Heart left ventricle (tissue), 16 donors: Measurements from ENCODE around the gene NFATC2. TPM values are rescaled to one million over a fixed set of nuclear protein-coding genes. Genes with fewer than 3 reads are reported as not detected.

Experiments used
- ATAC-seq, 4 donors: fragments of 200-7000 bp; cut with Tn5 transposase; one replicate each; pipeline ENCODE4 v1.9.1; 2020 to 2022; ENCODE audit warnings: moderate library complexity in 4 of 4, mild to moderate bottlenecking in 3 of 4, moderate number of reproducible peaks in 1 of 4
- DNase-seq, 5 donors: peaks; one replicate each; pipeline ENCODE4 v3.0.0-alpha.2; 2020
- H3K27ac ChIP-seq, 12 donors: fragments of 200-600 bp; sonication (generic) in 4 of 12; one replicate each; pipeline versions ENCODE4 v1.5.0 to v1.8.0; 2016 to 2022; ENCODE audit warnings: mild to moderate bottlenecking in 2 of 12
- H3K27me3 ChIP-seq, 9 donors: fragments of 200-600 bp; sonication (generic) in 2 of 9; one replicate each; pipeline versions ENCODE4 v1.5.1 to v1.8.0; 2016 to 2022; ENCODE audit warnings: mild to moderate bottlenecking in 3 of 9
- H3K36me3 ChIP-seq, 9 donors: fragments of 200-600 bp; sonication (generic) in 2 of 9; one replicate each; pipeline versions ENCODE4 v1.5.0 to v1.8.0; 2018 to 2022; ENCODE audit warnings: mild to moderate bottlenecking in 2 of 9
- H3K4me1 ChIP-seq, 12 donors: fragments of 200-600 bp; sonication (generic) in 4 of 12; one replicate each; pipeline versions ENCODE4 v1.5.0 to v1.8.0; 2016 to 2022; ENCODE audit warnings: mild to moderate bottlenecking in 3 of 12
- H3K4me3 ChIP-seq, 12 donors: fragments of 200-600 bp; sonication (generic) in 4 of 12; one replicate each; pipeline versions ENCODE4 v1.5.0 to v1.8.0; 2017 to 2022; ENCODE audit warnings: mild to moderate bottlenecking in 9 of 12, moderate library complexity in 4 of 12
- H3K9me3 ChIP-seq, 12 donors: fragments of 200-600 bp; sonication (generic) in 4 of 12; one replicate each; pipeline versions ENCODE4 v1.5.0 to v1.8.0; 2016 to 2022; ENCODE audit warnings: mild to moderate bottlenecking in 1 of 12
- CTCF ChIP-seq, 12 donors: fragments of 200-600 bp; sonication (generic) in 4 of 12; IDR thresholded peaks; one replicate each; pipeline versions ENCODE4 v1.5.0 to v1.8.0; 2018 to 2022; ENCODE audit warnings: antibody characterized with exemption in 12 of 12, mild to moderate bottlenecking in 5 of 12
- POLR2A ChIP-seq, 2 donors: fragments of 450-650 bp; IDR thresholded peaks; one replicate each; pipeline ENCODE4 v1.6.1; 2017; ENCODE audit warnings: antibody characterized with exemption in 2 of 2, mild to moderate bottlenecking in 2 of 2, moderate library complexity in 2 of 2
- WGBS, 4 donors: extraction: QIAGEN DNeasy Blood & Tissue Kit in 2 of 4; methylation state at CpG; one replicate each; pipeline versions ENCODE4 v1.1.5 to v1.1.7; 2013 to 2018; 5-methylcytosine and 5-hydroxymethylcytosine counted together
- intact Hi-C, 10 donors: fragments of 100-400 bp; cut with DNase I; formaldehyde crosslinking; loops; one replicate each; pipeline versions ENCODE4 v1.11.1 to v1.14.2; 2022
- polyA plus RNA-seq, 2 donors: library from polyadenylated mRNA; stranded (reverse); fragments of 200-250 nt; gene quantifications; one replicate each; pipeline ENCODE4 v1.2.3, GENCODE V29; 2013
- total RNA-seq, 9 donors: library from RNA; depleted of rRNA in 2 of 9; stranded (reverse); fragments of >200 nt in 2 of 9; fragmentation: NEBNext Ultra II Directional in 3 of 9; extraction: Animal tissue kit (Norgen Biotek cat#: 25700) in 3 of 9; gene quantifications; one replicate each; pipeline versions ENCODE4 v1.1.0 to v1.2.4, GENCODE V29; 2016 to 2023
- donor health status: ischemic (EF 13 %, LVEDD 7.1; RV severe dilation, severe dysfunction).
- donor health status: healthy with polysubstance abuse.
- donor health status: DM: no; HTN: yes; CAD: no.
- donor health status: DM: no; HTN: no; CAD: no.
- donor health status: ischemic (EF 25% LVEDD 6.9; RV normal size, moderate dysfunction).
- donor health status: ischemic (EF 25% LVEDD 5.7; RV mildly dilated, moderate dysfunction).
- donor health status: healthy.
- donor health status: DM: yes; HTN: yes; CAD: no.
- donor health status: ischemic (EF 35%, LVEDD 5.7; RV mildly dilated, moderate dysfunction).
- donor health status: nonischemic (EF 11% LVEDD 7.7; RV severe dilation, severe dysfunction).
- donor health status: DM: yes; HTN: yes; CAD: no.
- donor health status: PGD.
- donor health status: ischemic (EF 29% LVEDD 5.4; RV normal size, mild dysfunction).
- donor health status: nonischemic (EF 23%, LVEDD 6.1; RV moderate dilation, normal function).

Gene NFATC2
- total and polyA plus RNA-seq, 11 donors = 0.76 to 7.6 (median 3.2) TPM

GRCh38 chr20:51492167-51493092 lies 50.1 kb downstream of the NFATC2 start:
- intact Hi-C loops = loop anchor here in 3 of 10 donors (5.0 to 10.0 kb wide), 4 partner anchors 58 to 108 kb away; no protein-coding TSS in a partner anchor
- peak overlapping the region in 8 of 12 donors; percentile 11 to 62 (median 50) for H3K27ac ChIP-seq
- H3K4me3 ChIP-seq = peak overlapping the region in 11 of 12 donors; percentile 11 to 53 (median 40)

GRCh38 chr20:51491393-51491792 lies 51.1 kb downstream of the NFATC2 start:
- H3K27ac ChIP-seq = no peak overlapping the region
- H3K36me3 ChIP-seq = no peaks in the 10 kb centered on the region
- ATAC-seq (no peak), DNase-seq (no peak)
- H3K9me3 ChIP-seq = no peaks in the 10 kb centered on the region
- no peak overlapping the region for H3K4me3 ChIP-seq
- TF ChIP-seq CTCF (IDR thresholded peaks at IDR 0.05) = no peak
- TF ChIP-seq POLR2A (IDR thresholded peaks at IDR 0.05) = no peak
- intact Hi-C loops = loop anchor here in 3 of 10 donors (5.0 to 10.0 kb wide), 4 partner anchors 57 to 107 kb away; no protein-coding TSS in a partner anchor
- peaks cover 0 to 40% (median 17%) of the 10 kb centered on the region in 12 donors for H3K4me1 ChIP-seq
- H3K27me3 ChIP-seq = no peaks in the 10 kb centered on the region
- WGBS, 4 donors = 79 to 86% (median 82%) methylated on average over 11 of the region's 11 CpGs

More at GRCh38 chr20:51492167-51493092, 50.1 kb downstream of the NFATC2 start:
- DNase-seq (peak; percentile 70 to 85 (median 83)), ATAC-seq (peak; percentile 75 to 93 (median 92))
- H3K4me1 ChIP-seq = peaks cover 0 to 51% (median 24%) of the 10 kb centered on the region in 12 donors
- H3K27me3 ChIP-seq = no peaks in the 10 kb centered on the region
- TF ChIP-seq POLR2A (IDR thresholded peaks at IDR 0.05) (peak in 1 of 2 donors; percentile 12), CTCF (IDR thresholded peaks at IDR 0.05) (no peak)
- H3K9me3 ChIP-seq = no peaks in the 10 kb centered on the region
- no peaks in the 10 kb centered on the region for H3K36me3 ChIP-seq
- 5 to 12% (median 10%) methylated on average over 38 to 47 of the region's 47 CpGs for WGBS, 4 donors

DNA sequence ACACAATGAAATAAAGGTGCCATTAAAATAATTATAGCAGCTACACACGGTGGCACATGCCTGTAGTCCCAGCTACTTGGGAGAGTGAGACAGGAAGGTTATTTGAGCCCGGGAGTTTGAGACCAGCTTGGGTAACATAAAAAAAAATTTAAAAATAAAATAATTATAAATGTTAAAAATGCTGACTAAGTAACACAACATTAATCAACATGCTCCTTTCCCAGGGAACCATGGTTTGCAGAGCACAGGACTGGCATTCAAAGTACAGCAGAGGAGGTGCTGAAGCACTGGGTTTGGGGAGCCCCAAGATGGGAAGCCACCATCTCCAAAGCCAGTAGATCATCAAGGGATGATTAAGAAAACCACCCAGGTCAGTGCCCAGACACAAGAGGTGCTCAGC lies 51.9 kb downstream of the NFATC2 start:
- 86 to 95% (median 91%) methylated on average over 2 of the region's 2 CpGs for WGBS, 4 donors
- Histone ChIP-seq H3K27ac (no peak overlapping the region), H3K9me3 (no peaks in the 10 kb centered on the region), H3K36me3 (no peaks in the 10 kb centered on the region), H3K4me1 (peaks cover 0 to 33% (median 17%) of the 10 kb centered on the region in 12 donors), H3K27me3 (no peaks in the 10 kb centered on the region), H3K4me3 (no peak overlapping the region)
- no peak for ATAC-seq
- no peak for DNase-seq
- no peak for TF ChIP-seq CTCF (IDR thresholded peaks at IDR 0.05)
- no peak for TF ChIP-seq POLR2A (IDR thresholded peaks at IDR 0.05)
- intact Hi-C loops = loop anchor here in 3 of 10 donors (5.0 to 10.0 kb wide), 4 partner anchors 56 to 106 kb away; no protein-coding TSS in a partner anchor

GRCh38 chr20:51489611-51490010 lies 52.9 kb downstream of the NFATC2 start:
- Histone ChIP-seq H3K27ac (no peak overlapping the region), H3K36me3 (no peaks in the 10 kb centered on the region), H3K27me3 (no peaks in the 10 kb centered on the region), H3K4me1 (peaks cover 0 to 28% (median 17%) of the 10 kb centered on the region in 12 donors), H3K9me3 (no peaks in the 10 kb centered on the region), H3K4me3 (no peak overlapping the region)
- intact Hi-C loops = loop anchor here in 3 of 10 donors (5.0 to 10.0 kb wide), 4 partner anchors 55 to 105 kb away; no protein-coding TSS in a partner anchor
- DNase-seq = no peak
- TF ChIP-seq CTCF (IDR thresholded peaks at IDR 0.05) (no peak), POLR2A (IDR thresholded peaks at IDR 0.05) (no peak)
- ATAC-seq = no peak
- WGBS, 4 donors = 92 to 96% (median 96%) methylated on average over 7 of the region's 7 CpGs
